NB4 (cell line): ENCODE measurements around the gene SLC12A1.

Experiments used
- DNase-seq: peaks from one replicate; pipeline ENCODE4 v3.0.0; 2010; ENCODE audit warnings: low read depth
- H3K4me3 ChIP-seq: one replicate; pipeline ENCODE4 v1.5.1; 2011; ENCODE audit warnings: mild to moderate bottlenecking, low read depth, low read length, moderate library complexity
- CTCF ChIP-seq: IDR thresholded peaks from one replicate; pipeline ENCODE4 v1.5.1; 2012; ENCODE audit warnings: low read depth, low read length
- MYC ChIP-seq: IDR thresholded peaks from 2 replicates; pipeline ENCODE4 v1.6.1; 2011; ENCODE audit warnings: low read depth, low read length
- POLR2A ChIP-seq: IDR thresholded peaks from 2 replicates; pipeline ENCODE4 v1.6.1; 2011; ENCODE audit warnings: mild to moderate bottlenecking; ENCODE audit not compliant: insufficient read length; ENCODE audit errors: extremely low read depth
- TF ChIP-seq, protein P1 (sequence below): IDR thresholded peaks from 2 replicates; pipeline ENCODE4 v1.6.1; 2011; ENCODE audit warnings: low read depth, low read length

SLC12A1 gene

GRCh38 chr15:48176957-48177356 is 29.1 kb upstream of the SLC12A1 start:
- no peak for TF ChIP-seq CTCF
- TF ChIP-seq, protein P1, sequence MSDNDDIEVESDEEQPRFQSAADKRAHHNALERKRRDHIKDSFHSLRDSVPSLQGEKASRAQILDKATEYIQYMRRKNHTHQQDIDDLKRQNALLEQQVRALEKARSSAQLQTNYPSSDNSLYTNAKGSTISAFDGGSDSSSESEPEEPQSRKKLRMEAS, result no peak
- no peak overlapping the region for H3K4me3 ChIP-seq
- DNase-seq, result no peak

DNA sequence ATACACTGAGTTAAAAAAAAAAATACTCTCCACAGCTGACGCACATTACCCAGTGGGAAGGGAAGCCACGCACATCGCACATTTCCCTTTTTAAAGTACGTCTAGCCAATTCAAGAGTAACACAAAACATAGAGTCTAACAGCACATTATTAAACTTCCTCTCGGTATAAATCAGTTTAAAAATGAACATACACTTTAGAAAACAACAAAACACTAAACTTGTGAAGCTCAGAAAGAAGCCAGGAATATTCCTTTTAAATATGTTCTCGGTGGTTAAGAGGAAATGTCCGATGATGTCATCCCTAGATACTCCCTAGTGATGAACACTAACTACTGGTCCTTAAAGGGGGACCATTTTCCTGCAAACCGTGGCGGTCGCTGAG is 28.7 kb upstream of the SLC12A1 start:
- no peak for TF ChIP-seq MYC
- TF ChIP-seq POLR2A, result no peak
- TF ChIP-seq, protein P1, result no peak
- TF ChIP-seq CTCF, result no peak
- DNase-seq, result no peak
- no peak overlapping the region for H3K4me3 ChIP-seq

DNA sequence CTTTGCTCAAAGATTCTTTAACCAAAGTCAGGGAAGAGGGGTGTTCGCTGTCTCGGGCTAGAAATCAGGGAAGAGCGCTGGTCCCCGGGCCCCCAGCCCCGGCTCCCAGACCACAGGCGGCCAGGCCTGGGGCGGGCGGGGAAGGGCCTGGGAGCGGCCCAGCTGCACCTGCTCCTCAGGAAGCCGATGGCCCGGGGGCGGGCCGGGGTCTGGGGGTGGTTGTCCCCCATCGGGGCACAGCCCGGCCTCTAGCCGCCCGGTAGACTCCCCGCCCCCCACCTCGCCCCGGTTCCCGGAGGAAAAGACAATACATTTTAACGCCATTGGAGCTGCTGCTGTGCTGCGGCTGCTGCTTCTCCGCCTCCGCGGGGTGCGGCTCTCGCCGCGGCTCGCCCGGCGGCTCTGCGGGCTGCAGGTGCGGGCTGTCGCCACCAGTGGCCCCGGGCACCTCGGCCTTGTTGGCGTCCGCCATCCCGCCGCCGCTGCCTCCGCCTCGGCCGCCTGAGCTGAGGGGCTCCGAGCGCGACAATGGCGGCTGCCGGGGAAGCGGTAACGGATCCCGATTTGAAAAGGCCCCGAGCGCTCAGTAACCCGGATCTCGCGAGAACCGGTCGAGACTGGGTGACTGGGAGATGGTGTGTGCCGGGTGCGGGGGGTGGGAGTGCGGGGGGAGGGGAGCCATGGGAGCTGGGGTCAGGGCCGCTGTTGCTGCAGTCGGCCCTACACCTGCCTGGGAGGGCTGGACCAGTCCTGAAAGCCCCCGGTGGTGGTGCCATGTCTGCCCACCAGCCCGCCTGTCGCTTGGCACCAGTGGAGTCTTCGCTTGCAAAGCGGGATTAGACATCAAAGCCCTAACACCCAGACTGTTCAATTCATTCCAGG is 28.1 kb upstream of the SLC12A1 start, which contains the start of gene MYEF2:
TSS of gene MYEF2 (minus strand) at position 530 of the 882 bp plus-strand sequence. CDS start at position 472, 58 bp downstream.
- no peak for TF ChIP-seq CTCF
- no peak for TF ChIP-seq POLR2A
- no peak for TF ChIP-seq MYC
- TF ChIP-seq, protein P1, result no peak
- no peak for DNase-seq
- H3K4me3 ChIP-seq, result no peak within 1 kb of the TSS

DNA sequence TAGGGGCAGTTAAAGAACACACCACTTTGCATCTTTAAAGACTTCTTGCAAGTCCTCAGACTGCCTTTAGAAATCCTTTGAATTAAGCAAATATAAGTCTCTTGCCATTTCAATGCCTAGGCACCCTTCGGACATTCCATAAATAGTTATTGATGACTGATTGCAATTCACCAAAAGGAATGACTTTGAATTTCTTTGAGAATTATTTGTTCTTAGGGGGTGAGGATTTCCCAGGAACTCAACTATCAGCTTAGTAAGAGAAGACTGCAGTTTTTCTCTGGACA is 27.5 kb upstream of the SLC12A1 start:
- no peak overlapping the region for H3K4me3 ChIP-seq
- no peak for DNase-seq
- TF ChIP-seq CTCF (no peak), POLR2A (no peak), MYC (no peak)
- TF ChIP-seq, protein P1, result no peak

DNA sequence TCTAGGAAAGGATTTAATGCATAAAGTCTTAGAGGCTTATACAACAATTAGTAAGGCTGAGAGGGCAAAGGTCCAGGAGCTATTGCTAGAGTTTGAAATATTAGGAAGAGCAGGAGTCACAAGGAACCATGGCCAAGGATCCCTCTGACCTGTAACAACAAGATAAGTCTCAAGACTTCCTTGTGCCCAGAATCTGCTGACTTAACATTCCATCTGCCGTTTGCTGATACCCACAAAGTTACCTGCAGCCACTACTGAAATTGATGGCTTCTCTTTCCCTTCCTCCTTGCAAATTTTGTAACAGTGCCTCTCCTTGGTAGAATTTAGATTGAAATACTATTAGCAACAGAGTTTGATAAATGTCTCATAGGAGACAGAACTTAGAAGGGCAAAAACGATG is 23.4 kb upstream of the SLC12A1 start:
- TF ChIP-seq MYC (no peak), POLR2A (no peak), CTCF (no peak)
- TF ChIP-seq, protein P1, result no peak
- no peak for DNase-seq
- no peak overlapping the region for H3K4me3 ChIP-seq
